ENCODE results near the gene FAM149B1. TPM values are rescaled to one million over a fixed set of nuclear protein-coding genes. Genes with fewer than 3 reads are reported as not detected.
A peak's percentile ranks its signal among the peaks of the same experiment; 100 is the strongest.

Gene FAM149B1
- total and polyA plus RNA-seq, 2 of the 13 experiments (the other 11 are each of a cell fraction or from before 2014, with no cell fraction given) = 9.3 to 16.8 TPM

- TF ChIP-seq GLMP (CRISPR knock-in tag; IDR thresholded peaks at IDR 0.05; ENCODE audit: borderline replicate concordance) = no peak
- no peak for TF ChIP-seq NR2F6 (IDR thresholded peaks at IDR 0.05)
- peak; percentile 19; the same call in 1 of the 2 replicates for TF ChIP-seq NR2F6 (CRISPR knock-in tag; IDR thresholded peaks at IDR 0.05)
- TF ChIP-seq ZNF484 (CRISPR knock-in tag; IDR thresholded peaks at IDR 0.05; ENCODE audit: borderline replicate concordance, low read depth) = no peak
- 0 out of 2 replicates have a peak, but pooled peaks have one; percentile 75 for TF ChIP-seq POLR2AphosphoS2 (IDR thresholded peaks at IDR 0.05; ENCODE audit: low read depth, low read length)
- peak; percentile 61; the same call in 1 of the 2 replicates for TF ChIP-seq ZNF724P (CRISPR knock-in tag; IDR thresholded peaks at IDR 0.05; ENCODE audit: borderline replicate concordance)
- TF ChIP-seq PPARG (CRISPR knock-in tag; conservative IDR thresholded peaks at IDR 0.05) = 0 out of 2 replicates have a peak, but pooled peaks have one; percentile 9
- TF ChIP-seq ZNF180 (CRISPR knock-in tag; IDR thresholded peaks at IDR 0.05; ENCODE audit: borderline replicate concordance, low read depth) = no peak
- peak; percentile 42 for TF ChIP-seq SRY (CRISPR knock-in tag; IDR thresholded peaks at IDR 0.05)
- 0 out of 2 replicates have a peak, but pooled peaks have one; percentile 38 for TF ChIP-seq ZNF776 (CRISPR knock-in tag; IDR thresholded peaks at IDR 0.05)
- no peak for TF ChIP-seq ZNF597 (CRISPR knock-in tag; IDR thresholded peaks at IDR 0.05)
- no peak for TF ChIP-seq EZH2 (conservative IDR thresholded peaks at IDR 0.05; ENCODE audit: low read depth, low read length)
- TF ChIP-seq ZBTB34 (CRISPR knock-in tag; IDR thresholded peaks at IDR 0.05) = 0 out of 2 replicates have a peak, but pooled peaks have one; percentile 70
- TF ChIP-seq ZNF432 (CRISPR knock-in tag; IDR thresholded peaks at IDR 0.05; ENCODE audit: borderline replicate concordance) = no peak
- peak; percentile 98 for TF ChIP-seq ZMYM4 (CRISPR knock-in tag; IDR thresholded peaks at IDR 0.05)
- peak; percentile 79; the same call in 1 of the 2 replicates for TF ChIP-seq TOPORS (CRISPR knock-in tag; IDR thresholded peaks at IDR 0.05)
- TF ChIP-seq ZNF572 (CRISPR knock-in tag; IDR thresholded peaks at IDR 0.05) = peak; percentile 72; the same call in 1 of the 2 replicates
- 0 out of 2 replicates have a peak, but pooled peaks have one; percentile 47 for TF ChIP-seq MLX (CRISPR knock-in tag; IDR thresholded peaks at IDR 0.05)
- no peak for TF ChIP-seq NFKBIZ (CRISPR knock-in tag; IDR thresholded peaks at IDR 0.05)
- 0 out of 2 replicates have a peak, but pooled peaks have one; percentile 28 for TF ChIP-seq GTF3A (CRISPR knock-in tag; conservative IDR thresholded peaks at IDR 0.05)
- TF ChIP-seq SRSF4 (IDR thresholded peaks at IDR 0.05; ENCODE audit: low read depth, low read length, poor library complexity, severe bottlenecking) = no peak
- peak; percentile 70 for TF ChIP-seq SP2 (CRISPR knock-in tag; IDR thresholded peaks at IDR 0.05)
- peak; percentile 74; the same call in 1 of the 2 replicates for TF ChIP-seq SP4 (CRISPR knock-in tag; IDR thresholded peaks at IDR 0.05)
- peak; percentile 99 for TF ChIP-seq KAT8 (CRISPR knock-in tag; IDR thresholded peaks at IDR 0.05)
- TF ChIP-seq ZNF441 (CRISPR knock-in tag; IDR thresholded peaks at IDR 0.05; ENCODE audit: borderline replicate concordance) = no peak
- peak; percentile 30; the same call in 1 of the 2 replicates for TF ChIP-seq ZNF784 (CRISPR knock-in tag; IDR thresholded peaks at IDR 0.05; ENCODE audit: borderline replicate concordance)
Measured at GRCh38 chr10:73167783-73168464, at the start of gene FAM149B1, which contains the start of gene ECD (continued).

Measured in HepG2 (cell line).